GM12891 (cell line): ENCODE results near the gene CEMP1.

ENCODE experiments used
- PAX5 ChIP-seq: IDR thresholded peaks from 2 replicates; pipeline ENCODE4 v1.6.1; 2011; ENCODE audit warnings: low read length, moderate library complexity, mild to moderate bottlenecking; ENCODE audit not compliant: insufficient read depth, severe bottlenecking
- POLR2A ChIP-seq: IDR thresholded peaks from 2 replicates; pipeline ENCODE4 v1.6.1; 2011; ENCODE audit warnings: low read depth, low read length, control low read depth
- POLR2AphosphoS5 ChIP-seq: IDR thresholded peaks from 2 replicates; pipeline ENCODE4 v1.6.1; 2011; ENCODE audit warnings: low read depth, low read length, control low read depth
- POU2F2 ChIP-seq: IDR thresholded peaks from 2 replicates; pipeline ENCODE4 v1.6.1; 2011; ENCODE audit warnings: low read depth, mild to moderate bottlenecking, control low read depth, low read length, moderate library complexity
- SPI1 ChIP-seq: IDR thresholded peaks from 2 replicates; pipeline ENCODE4 v1.6.1; 2011; ENCODE audit warnings: low read depth, low read length, control low read depth
- TAF1 ChIP-seq: IDR thresholded peaks from 2 replicates; pipeline ENCODE4 v1.6.1; 2011; ENCODE audit warnings: low read depth, low read length, control low read depth

DNA sequence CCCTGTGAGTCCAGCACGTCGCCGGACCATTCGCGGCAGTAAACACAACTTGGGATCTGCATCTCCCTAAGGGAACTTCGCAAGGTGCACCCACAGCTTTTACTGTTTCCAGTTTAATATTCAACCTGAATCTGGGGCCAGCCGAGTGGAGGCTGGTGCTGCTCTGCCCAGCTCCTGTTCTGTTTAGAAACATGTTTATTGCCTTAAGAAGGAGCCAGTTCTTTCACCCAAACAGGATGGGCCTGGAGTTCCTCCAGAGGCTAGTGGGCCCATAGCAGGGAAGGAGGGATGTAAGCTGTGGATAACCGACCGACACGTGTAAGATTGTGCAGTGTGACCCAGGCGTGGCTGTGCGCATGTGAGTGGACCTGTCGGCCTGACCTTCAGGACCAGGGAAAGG is 38.9 kb downstream of the CEMP1 start:
- TF ChIP-seq SPI1 (no peak), POLR2A (no peak), POLR2AphosphoS5 (no peak), TAF1 (no peak), PAX5 (no peak), POU2F2 (no peak)
